ENCODE results near the gene FBXO4.

Gene FBXO4

GRCh38 chr5:41954286-41954685 lies 29.2 kb downstream of the FBXO4 start:
- TF ChIP-seq GATA2 (IDR thresholded peaks at IDR 0.05; ENCODE audit: low read depth, low read length) (no peak), GATA3 (IDR thresholded peaks at IDR 0.05; ENCODE audit: low read depth, low read length) (no peak)

- TF ChIP-seq GATA3 (IDR thresholded peaks at IDR 0.05; ENCODE audit: low read depth, low read length) (no peak), GATA2 (IDR thresholded peaks at IDR 0.05; ENCODE audit: low read depth, low read length) (no peak)
Measured at GRCh38 chr5:41955432-41956024, 30.4 kb downstream of the FBXO4 start.

GRCh38 chr5:41956943-41957342 lies 31.9 kb downstream of the FBXO4 start:
- no peak for TF ChIP-seq GATA3 (IDR thresholded peaks at IDR 0.05; ENCODE audit: low read depth, low read length)
- TF ChIP-seq GATA2 (IDR thresholded peaks at IDR 0.05; ENCODE audit: low read depth, low read length): no peak

GRCh38 chr5:41960481-41960880 lies 35.4 kb downstream of the FBXO4 start:
- TF ChIP-seq GATA3 (IDR thresholded peaks at IDR 0.05; ENCODE audit: low read depth, low read length) (no peak), GATA2 (IDR thresholded peaks at IDR 0.05; ENCODE audit: low read depth, low read length) (no peak)

DNA sequence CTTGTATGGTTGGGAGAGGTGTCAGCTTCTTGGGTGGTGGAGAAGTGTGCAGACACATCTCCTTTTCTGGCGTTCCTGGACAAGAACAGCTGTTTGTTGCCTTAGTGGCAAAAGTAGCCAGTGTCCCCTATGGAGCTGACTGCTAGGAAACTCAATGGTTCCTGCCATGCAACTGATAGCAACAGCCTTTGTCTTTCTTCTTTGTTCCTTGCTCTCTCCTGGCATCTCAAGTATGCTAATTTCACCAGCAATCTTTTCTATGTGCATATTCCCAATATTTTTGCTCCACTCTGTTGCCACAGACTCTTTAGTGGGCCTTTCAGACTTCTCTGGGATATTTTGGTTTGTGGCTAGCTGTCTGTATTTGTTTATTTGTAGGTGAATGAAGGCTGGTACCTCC lies 36.7 kb downstream of the FBXO4 start:
- TF ChIP-seq GATA3 (IDR thresholded peaks at IDR 0.05; ENCODE audit: low read depth, low read length) (no peak), GATA2 (IDR thresholded peaks at IDR 0.05; ENCODE audit: low read depth, low read length) (no peak)

DNA sequence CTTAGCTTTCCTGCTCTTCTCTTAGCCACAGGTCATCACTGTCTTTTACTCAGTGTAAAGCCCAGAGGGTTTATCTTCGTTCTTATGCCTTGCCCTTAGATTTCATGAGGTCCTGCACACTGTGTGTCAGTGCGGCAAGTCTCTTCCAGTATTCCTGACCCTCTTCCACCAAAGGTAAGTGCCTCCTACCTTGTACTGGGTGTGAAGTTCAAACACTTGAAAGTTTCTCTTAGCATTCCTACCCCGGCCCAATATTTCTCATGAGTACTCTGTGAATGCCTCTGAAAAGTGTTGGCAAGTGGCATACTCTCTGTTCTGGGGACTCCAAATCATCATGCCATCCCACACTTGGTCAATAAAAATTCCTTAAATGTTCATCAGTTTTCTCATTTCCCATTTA lies 37.4 kb downstream of the FBXO4 start:
- TF ChIP-seq GATA3 (IDR thresholded peaks at IDR 0.05; ENCODE audit: low read depth, low read length) (no peak), GATA2 (IDR thresholded peaks at IDR 0.05; ENCODE audit: low read depth, low read length) (no peak)

GRCh38 chr5:41966401-41967105 lies 41.5 kb downstream of the FBXO4 start:
- TF ChIP-seq GATA2 (IDR thresholded peaks at IDR 0.05; ENCODE audit: low read depth, low read length) (no peak), GATA3 (IDR thresholded peaks at IDR 0.05; ENCODE audit: low read depth, low read length) (no peak)

DNA sequence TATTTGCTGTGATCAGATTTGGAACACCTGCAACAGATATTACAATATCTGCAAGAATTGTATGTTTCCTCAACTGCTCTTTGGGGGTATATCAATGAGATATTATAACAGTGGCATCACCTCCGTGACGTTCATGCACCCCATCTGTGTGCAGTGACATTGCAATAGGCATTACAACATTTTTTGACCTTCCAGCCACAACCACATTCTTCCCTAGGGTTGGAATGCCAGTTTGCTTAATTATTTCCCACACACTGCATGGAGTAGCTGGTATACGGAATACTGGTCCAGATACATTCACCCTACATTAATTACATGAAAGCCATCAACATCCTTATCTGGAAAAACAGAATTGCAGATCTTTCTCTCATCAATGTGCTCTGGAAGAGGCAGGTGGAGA lies 42.3 kb downstream of the FBXO4 start:
- no peak for TF ChIP-seq GATA2 (IDR thresholded peaks at IDR 0.05; ENCODE audit: low read depth, low read length)

- TF ChIP-seq GATA3 (IDR thresholded peaks at IDR 0.05; ENCODE audit: low read depth, low read length) (no peak), GATA2 (IDR thresholded peaks at IDR 0.05; ENCODE audit: low read depth, low read length) (no peak)
Measured at GRCh38 chr5:41968153-41968723, 43.2 kb downstream of the FBXO4 start.

GRCh38 chr5:41973087-41973486 lies 48.0 kb downstream of the FBXO4 start:
- no peak for TF ChIP-seq GATA3 (IDR thresholded peaks at IDR 0.05; ENCODE audit: low read depth, low read length)
- TF ChIP-seq GATA2 (IDR thresholded peaks at IDR 0.05; ENCODE audit: low read depth, low read length): no peak

DNA sequence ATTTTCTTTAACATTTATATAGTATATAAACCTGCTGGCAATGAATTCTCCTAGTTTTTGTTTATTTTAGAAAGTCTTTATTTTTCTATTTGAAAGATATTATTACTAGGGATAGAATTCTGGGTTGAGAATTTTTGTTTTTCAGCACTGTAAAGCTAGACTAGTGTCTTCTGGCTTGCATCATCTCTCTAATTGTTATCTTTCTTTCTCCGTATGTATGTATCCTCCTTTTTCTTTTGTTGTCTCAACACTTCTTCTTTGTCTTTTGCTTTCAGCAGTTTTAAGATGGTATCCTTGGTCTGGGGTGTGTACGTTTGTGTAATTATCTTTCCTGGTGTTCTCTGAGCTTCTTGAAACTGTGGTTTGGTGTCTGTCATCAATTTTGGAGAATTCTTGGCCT lies 48.8 kb downstream of the FBXO4 start:
- TF ChIP-seq GATA2 (IDR thresholded peaks at IDR 0.05; ENCODE audit: low read depth, low read length) (no peak), GATA3 (IDR thresholded peaks at IDR 0.05; ENCODE audit: low read depth, low read length) (no peak)

DNA sequence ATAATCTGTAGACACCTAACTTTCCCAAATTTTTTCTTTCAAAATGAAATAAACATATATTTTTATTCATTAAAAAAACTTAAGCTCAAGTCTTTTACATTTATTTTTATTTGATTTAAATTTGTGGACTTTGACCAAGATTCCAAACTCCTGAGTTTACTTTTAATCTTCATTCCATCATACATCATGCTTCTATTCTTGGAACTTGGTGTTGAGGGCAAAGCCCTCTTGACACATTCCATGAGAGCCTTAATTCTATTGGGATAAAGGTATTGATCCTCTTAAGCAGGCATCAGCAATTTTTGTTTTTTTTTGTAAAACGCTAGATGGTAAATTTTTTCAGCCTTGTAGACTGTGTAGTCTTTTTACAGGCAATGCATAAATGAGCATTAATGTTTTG lies 53.6 kb downstream of the FBXO4 start:
- TF ChIP-seq GATA2 (IDR thresholded peaks at IDR 0.05; ENCODE audit: low read depth, low read length) (no peak), GATA3 (IDR thresholded peaks at IDR 0.05; ENCODE audit: low read depth, low read length) (no peak)

DNA sequence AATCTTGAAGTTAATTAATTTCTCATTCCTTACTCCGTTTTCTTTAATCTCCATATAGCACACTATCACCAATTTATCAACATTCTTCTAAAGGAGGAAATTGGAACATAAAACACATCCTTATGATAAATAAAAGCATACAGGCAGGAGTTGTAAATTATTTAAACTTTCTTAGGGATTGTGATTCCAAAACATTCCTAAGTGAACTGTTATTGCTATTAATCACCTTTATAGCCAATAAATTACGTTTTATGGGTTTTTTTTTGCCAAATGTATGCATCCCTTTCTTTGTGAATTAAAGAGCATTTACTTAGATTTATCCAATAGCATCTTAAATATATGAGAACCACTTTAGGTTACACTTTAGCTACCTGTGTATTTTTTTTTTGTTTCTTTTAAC lies 55.3 kb downstream of the FBXO4 start:
- no peak for TF ChIP-seq GATA2 (IDR thresholded peaks at IDR 0.05; ENCODE audit: low read depth, low read length)
- no peak for TF ChIP-seq GATA3 (IDR thresholded peaks at IDR 0.05; ENCODE audit: low read depth, low read length)

- TF ChIP-seq GATA3 (IDR thresholded peaks at IDR 0.05; ENCODE audit: low read depth, low read length) (no peak), GATA2 (IDR thresholded peaks at IDR 0.05; ENCODE audit: low read depth, low read length) (no peak)
Measured at GRCh38 chr5:41980870-41981269, 55.8 kb downstream of the FBXO4 start.

GRCh38 chr5:41983284-41983683 lies 58.2 kb downstream of the FBXO4 start:
- no peak for TF ChIP-seq GATA3 (IDR thresholded peaks at IDR 0.05; ENCODE audit: low read depth, low read length)
- no peak for TF ChIP-seq GATA2 (IDR thresholded peaks at IDR 0.05; ENCODE audit: low read depth, low read length)
